Fibroblast of mammary gland (primary cell): ENCODE results near the gene ADGRF5.

ENCODE experiments used
- DNase-seq: peaks from one replicate; pipeline ENCODE4 v3.0.0-alpha.2; 2010; ENCODE audit warnings: low read depth
- H3K4me3 ChIP-seq: 2 replicates; pipeline ENCODE4 v1.5.1; 2011; ENCODE audit warnings: low read depth, mild to moderate bottlenecking, low read length, moderate library complexity; ENCODE audit not compliant: control insufficient read depth
- CTCF ChIP-seq: conservative IDR thresholded peaks from 2 replicates; pipeline ENCODE4 v1.5.1; 2011; ENCODE audit warnings: low read depth, low read length, inconsistent platforms; ENCODE audit not compliant: control insufficient read depth, insufficient read depth

ADGRF5 gene

GRCh38 chr6:46948699-46949098 lies 27.0 kb upstream of the ADGRF5 start:
- DNase-seq: no peak
- no peak overlapping the region for H3K4me3 ChIP-seq
- no peak for TF ChIP-seq CTCF

- DNase-seq: no peak
- H3K4me3 ChIP-seq: no peak overlapping the region
- TF ChIP-seq CTCF: no peak
Observed at GRCh38 chr6:46947497-46947896, 25.8 kb upstream of the ADGRF5 start.

- DNase-seq: no peak
- TF ChIP-seq CTCF: no peak
- no peak overlapping the region for H3K4me3 ChIP-seq
Observed at GRCh38 chr6:46940433-46941226, 18.9 kb upstream of the ADGRF5 start.

GRCh38 chr6:46937642-46938041 lies 15.9 kb upstream of the ADGRF5 start:
- no peak for TF ChIP-seq CTCF
- H3K4me3 ChIP-seq: no peak overlapping the region
- no peak for DNase-seq

GRCh38 chr6:46935687-46936086 lies 13.9 kb upstream of the ADGRF5 start:
- DNase-seq: no peak
- no peak for TF ChIP-seq CTCF
- no peak overlapping the region for H3K4me3 ChIP-seq

- H3K4me3 ChIP-seq: no peak overlapping the region
- no peak for TF ChIP-seq CTCF
- no peak for DNase-seq
Observed at GRCh38 chr6:46933751-46934150, 12.0 kb upstream of the ADGRF5 start.
